GM23248 (cell line): Measurements from ENCODE around the gene EHBP1.

Source experiments
- EZH2 ChIP-seq: fragments of 200-600 bp; sonication (generic); IDR thresholded peaks from 2 replicates; pipeline ENCODE4 v1.6.1; 2018; ENCODE audit warnings: antibody characterized with exemption, mild to moderate bottlenecking; ENCODE audit not compliant: insufficient read depth, poor library complexity, severe bottlenecking
- EZH2phosphoT487 ChIP-seq: fragments of 200-600 bp; sonication (generic); IDR thresholded peaks from 2 replicates; pipeline ENCODE4 v1.6.1; 2018; ENCODE audit warnings: antibody characterized with exemption, moderate library complexity, mild to moderate bottlenecking, low read depth; ENCODE audit not compliant: insufficient read depth

GRCh38 chr2:62999905-63000304, 294.4 kb downstream of the EHBP1 start:
- TF ChIP-seq EZH2 (no peak), EZH2phosphoT487 (no peak)
